Effector memory CD4-positive, alpha-beta T cell (primary cell): ENCODE data around the gene VPS11.

Experiments
- DNase-seq, 3 donors: peaks; one replicate each; pipeline ENCODE4 v3.0.0-alpha.2; 2020
- H3K27ac ChIP-seq: 2 replicates; pipeline ENCODE4 v1.7.0; 2013; ENCODE audit warnings: mild to moderate bottlenecking, low read length, moderate library complexity; ENCODE audit not compliant: insufficient read depth, poor library complexity, severe bottlenecking
- H3K27me3 ChIP-seq: replicated peaks from 2 replicates; pipeline ENCODE4 v1.7.0; 2013; ENCODE audit warnings: mild to moderate bottlenecking, low read length; ENCODE audit not compliant: insufficient read depth, control insufficient read depth, poor library complexity, severe bottlenecking
- H3K36me3 ChIP-seq: 2 replicates; pipeline ENCODE4 v1.7.0; 2013; ENCODE audit warnings: mild to moderate bottlenecking, low read length, moderate library complexity; ENCODE audit not compliant: control insufficient read depth, insufficient read depth
- H3K4me1 ChIP-seq: 2 replicates; pipeline ENCODE4 v1.7.0; 2013; ENCODE audit warnings: low read length, mild to moderate bottlenecking; ENCODE audit not compliant: control insufficient read depth, insufficient read depth, poor library complexity, severe bottlenecking
- H3K4me3 ChIP-seq: 2 replicates; pipeline ENCODE4 v1.7.0; 2013; ENCODE audit warnings: low read length, low read depth, mild to moderate bottlenecking; ENCODE audit not compliant: insufficient read depth, poor library complexity, severe bottlenecking
- H3K9me3 ChIP-seq: 2 replicates; pipeline ENCODE4 v1.7.0; 2013; ENCODE audit warnings: mild to moderate bottlenecking, low read length, moderate library complexity; ENCODE audit not compliant: control insufficient read depth
- total RNA-seq, 3 donors: gene quantifications; one replicate each; lab custom pipeline; 2026; lab: John Stamatoyannopoulos, UW

The VPS11 gene
- 73.8 to 88.9 (median 86.6) reads per million in 3 donors for total RNA-seq

DNA sequence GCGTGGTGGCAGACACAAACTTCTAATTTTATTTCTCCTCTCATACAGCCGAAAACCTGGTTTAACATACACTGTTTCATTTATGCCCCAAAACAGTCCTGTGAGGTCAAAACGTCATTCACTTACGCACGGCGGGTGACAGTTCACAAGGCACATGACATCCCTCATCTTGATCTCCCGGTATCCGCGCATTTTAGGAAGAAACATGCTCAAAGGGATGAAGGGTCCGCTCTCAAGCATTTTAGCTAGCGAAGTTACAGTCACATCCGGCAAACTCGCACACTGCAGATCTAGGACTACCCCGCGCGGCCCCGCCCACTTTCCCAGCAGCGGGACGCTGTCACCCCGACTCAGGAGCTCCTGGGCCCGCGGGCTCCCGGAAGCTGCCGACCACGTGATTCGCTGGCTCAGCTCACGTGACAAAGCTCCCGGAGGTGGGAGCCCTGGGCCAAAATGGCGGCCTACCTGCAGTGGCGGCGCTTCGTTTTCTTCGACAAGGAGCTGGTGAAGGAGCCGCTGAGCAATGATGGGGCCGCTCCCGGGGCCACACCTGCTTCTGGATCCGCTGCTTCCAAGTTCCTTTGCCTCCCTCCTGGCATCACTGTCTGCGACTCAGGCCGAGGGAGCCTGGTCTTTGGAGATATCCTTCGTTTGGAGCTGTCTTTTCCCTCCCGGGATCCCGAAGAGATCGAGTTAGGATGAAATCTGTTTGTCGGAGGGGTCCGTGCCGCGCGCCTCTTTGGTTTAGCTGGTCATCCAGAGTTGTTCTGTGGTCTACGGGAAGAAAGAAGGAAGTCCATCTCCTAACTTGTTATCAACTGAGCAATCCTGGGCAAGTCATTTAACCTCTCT lies at the start of gene VPS11:
TSS of gene VPS11 (plus strand) at position 448 of the 852 bp plus-strand sequence. CDS start at position 454, 6 bp downstream.
- H3K9me3 ChIP-seq: no peaks in the 10 kb centered on the region
- H3K27ac ChIP-seq: peak within 1 kb of the TSS; percentile 89
- peak within 1 kb of the TSS; percentile 68 for H3K4me3 ChIP-seq
- peak; percentile 96 to 98 (median 96) for DNase-seq
- no peaks in the 10 kb centered on the region for H3K27me3 ChIP-seq
- peaks cover 20% of the 10 kb centered on the region for H3K36me3 ChIP-seq
- peaks cover 11% of the 10 kb centered on the region for H3K4me1 ChIP-seq

DNA sequence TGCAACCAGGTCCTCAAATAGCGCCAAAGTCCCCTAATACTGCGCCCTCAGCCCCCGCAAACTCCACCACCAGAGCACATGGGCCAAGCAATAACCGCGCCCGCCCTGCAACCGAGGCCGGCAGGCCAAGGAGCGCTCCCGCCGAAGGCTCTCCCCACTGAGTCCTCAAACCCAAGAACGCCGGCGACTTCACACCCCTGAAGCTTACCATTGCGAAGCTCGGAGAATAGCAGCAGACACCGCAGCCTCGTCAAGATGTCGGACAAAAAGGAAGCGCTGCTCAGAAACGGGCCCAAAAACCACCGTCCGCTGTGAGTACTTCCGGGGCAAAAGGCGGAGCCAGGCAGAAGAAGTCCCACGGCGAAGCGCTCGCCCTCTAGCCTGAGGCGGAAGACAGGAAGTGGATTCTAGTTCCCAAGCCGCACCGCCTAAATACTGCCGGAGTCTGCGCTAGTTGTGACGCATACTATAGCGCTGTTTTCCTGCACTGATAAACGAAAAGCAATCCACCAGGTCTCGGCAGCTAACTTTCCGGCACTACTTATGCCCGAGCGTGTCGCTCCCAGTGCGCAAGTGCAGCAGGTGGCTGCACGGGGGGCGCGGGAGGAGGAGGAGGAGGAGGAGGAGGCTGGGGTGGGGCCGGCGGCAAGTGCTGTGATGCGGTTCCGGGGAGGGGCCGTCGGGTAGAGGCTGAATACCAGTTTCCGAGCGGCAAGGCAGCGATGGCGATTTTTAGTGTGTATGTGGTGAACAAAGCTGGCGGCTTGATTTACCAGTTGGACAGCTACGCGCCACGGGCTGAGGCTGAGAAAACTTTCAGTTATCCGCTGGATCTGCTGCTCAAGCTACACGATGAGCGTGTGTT lies 49.3 kb upstream of the VPS11 start, which contains the start of the genes RPS25 and TRAPPC4:
TSS of gene RPS25 (minus strand) at position 270 of the 865 bp plus-strand sequence. CDS start at position 211, 59 bp downstream.
TSS of gene TRAPPC4 (plus strand) at position 693 of the 865 bp plus-strand sequence. CDS start at position 723, 30 bp downstream.
- Histone ChIP-seq H3K4me1 (peaks cover 19% of the 10 kb centered on the region), H3K36me3 (peaks cover 50% of the 10 kb centered on the region), H3K4me3 (peak within 1 kb of the TSS; percentile 81), H3K27ac (peak within 1 kb of the TSS; percentile 95), H3K27me3 (no peaks in the 10 kb centered on the region), H3K9me3 (no peaks in the 10 kb centered on the region)
- peak; percentile 88 to 94 (median 93) for DNase-seq

DNA sequence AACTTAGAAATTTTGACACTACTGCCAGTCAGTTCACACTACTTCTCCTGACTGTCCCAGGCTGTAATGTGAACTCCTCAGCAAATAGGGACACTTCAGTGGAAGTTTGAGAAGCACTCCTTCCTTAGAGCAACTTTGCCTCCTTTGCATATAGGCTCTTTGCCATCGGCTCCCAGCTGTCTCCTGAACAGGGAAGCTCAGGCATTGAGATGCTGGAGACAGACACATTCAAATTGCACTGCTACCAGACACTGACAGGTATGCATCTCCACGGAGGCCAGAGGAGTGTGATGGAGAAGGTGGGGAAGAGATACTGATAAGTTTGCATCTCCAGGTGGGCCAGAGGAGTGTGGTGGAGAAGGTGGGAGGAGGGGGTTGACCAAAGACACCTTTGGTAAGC lies 47.6 kb upstream of the VPS11 start:
- Histone ChIP-seq H3K27ac (peak overlapping the region; percentile 95), H3K9me3 (no peaks in the 10 kb centered on the region), H3K27me3 (no peaks in the 10 kb centered on the region), H3K4me3 (no peak overlapping the region), H3K4me1 (peaks cover 19% of the 10 kb centered on the region), H3K36me3 (peaks cover 52% of the 10 kb centered on the region)
- no peak for DNase-seq

DNA sequence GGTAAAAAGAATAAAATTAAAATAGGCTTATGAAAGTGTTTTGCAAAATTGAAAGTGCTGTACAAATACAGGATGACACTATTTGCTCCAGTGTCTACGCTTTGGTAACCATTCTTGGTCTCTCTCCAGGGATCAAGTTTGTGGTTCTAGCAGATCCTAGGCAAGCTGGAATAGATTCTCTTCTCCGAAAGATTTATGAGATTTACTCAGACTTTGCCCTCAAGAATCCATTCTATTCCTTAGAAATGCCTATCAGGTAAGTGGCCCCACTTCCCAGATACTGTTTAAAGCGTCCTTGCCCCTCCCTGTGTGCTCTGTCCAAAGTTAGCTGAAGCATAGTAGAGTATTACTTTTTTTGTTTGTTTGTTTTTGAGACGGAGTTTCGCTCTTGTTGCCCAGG lies 46.0 kb upstream of the VPS11 start:
- Histone ChIP-seq H3K36me3 (peaks cover 51% of the 10 kb centered on the region), H3K9me3 (no peaks in the 10 kb centered on the region), H3K4me3 (no peak overlapping the region), H3K4me1 (peaks cover 16% of the 10 kb centered on the region), H3K27ac (no peak overlapping the region), H3K27me3 (no peaks in the 10 kb centered on the region)
- DNase-seq: no peak

DNA sequence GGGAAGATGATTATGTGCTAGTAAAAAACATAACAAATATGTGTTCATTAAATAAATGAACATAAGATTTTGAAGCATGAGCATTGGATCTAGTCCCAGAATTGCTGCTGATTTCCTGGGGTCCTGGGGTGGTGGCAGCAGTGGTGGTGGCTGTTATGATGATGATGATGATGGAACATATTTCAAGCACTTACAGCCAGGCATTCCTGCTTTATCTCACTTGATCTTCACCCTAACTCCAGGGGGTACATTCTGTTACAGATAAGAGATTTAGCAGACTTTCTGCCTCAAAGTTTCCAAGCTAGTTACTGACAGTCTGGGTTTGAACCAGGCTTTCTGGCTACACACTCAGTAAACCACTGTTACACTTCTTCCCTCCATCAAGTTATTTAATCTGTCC lies 43.9 kb upstream of the VPS11 start:
- Histone ChIP-seq H3K4me3 (no peak overlapping the region), H3K9me3 (no peaks in the 10 kb centered on the region), H3K4me1 (peaks cover 13% of the 10 kb centered on the region), H3K27me3 (no peaks in the 10 kb centered on the region), H3K36me3 (peaks cover 49% of the 10 kb centered on the region), H3K27ac (no peak overlapping the region)
- no peak for DNase-seq

DNA sequence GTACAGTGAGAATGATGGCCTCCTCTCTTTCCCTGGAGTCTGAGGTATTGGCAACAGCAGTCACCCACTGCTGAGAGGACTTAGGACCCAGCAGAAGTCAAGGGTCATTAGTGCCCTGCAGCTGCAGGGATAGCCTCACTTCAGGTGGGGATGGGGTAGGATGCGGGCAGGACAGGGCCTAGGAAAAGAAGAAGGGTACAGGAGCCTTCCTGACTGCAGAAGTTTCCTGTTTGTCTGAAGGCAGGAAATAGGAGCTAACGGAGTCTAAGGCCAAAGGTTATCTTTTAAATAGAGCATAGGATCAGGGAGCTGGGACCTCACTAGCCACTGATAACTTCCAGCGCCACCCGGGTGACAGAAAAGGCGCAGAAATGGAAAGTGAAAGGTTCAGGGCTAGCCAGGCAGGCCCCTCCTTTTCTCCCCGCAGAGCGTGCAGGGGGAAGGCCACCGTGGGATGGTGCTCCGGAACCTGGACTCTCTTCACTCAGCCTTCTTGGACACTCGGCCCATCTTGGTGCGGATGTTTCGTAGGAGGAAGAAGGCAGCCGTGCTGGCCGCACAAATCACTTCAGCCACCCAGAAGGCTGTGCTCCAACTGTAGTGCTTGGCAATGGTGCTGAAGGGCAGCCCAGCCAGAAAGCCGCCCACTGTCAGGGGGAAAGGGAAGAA lies 43.1 kb upstream of the VPS11 start:
- Histone ChIP-seq H3K4me3 (no peak overlapping the region), H3K27ac (no peak overlapping the region), H3K4me1 (peaks cover 21% of the 10 kb centered on the region), H3K9me3 (no peaks in the 10 kb centered on the region), H3K27me3 (no peaks in the 10 kb centered on the region), H3K36me3 (peaks cover 49% of the 10 kb centered on the region)
- DNase-seq: no peak

DNA sequence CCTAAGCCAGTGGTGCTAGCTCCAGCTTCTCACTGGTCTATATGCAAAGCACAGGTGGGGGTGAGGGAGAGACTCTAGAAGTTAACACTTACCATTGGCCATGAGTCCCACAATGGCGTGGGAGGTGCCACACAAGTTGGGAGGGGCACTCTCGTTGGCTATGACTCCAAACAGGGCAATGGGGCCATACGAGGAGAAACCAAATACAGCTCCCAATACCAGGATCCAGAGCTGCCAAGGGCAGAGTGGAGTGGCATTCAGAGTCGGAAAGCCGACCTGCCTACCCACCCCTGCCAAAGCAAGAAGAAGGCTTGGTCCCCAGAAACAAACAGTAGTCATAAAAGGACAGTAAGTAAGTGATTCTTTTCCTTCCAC lies 42.5 kb upstream of the VPS11 start:
- Histone ChIP-seq H3K9me3 (no peaks in the 10 kb centered on the region), H3K27ac (no peak overlapping the region), H3K36me3 (peaks cover 49% of the 10 kb centered on the region), H3K4me1 (peaks cover 21% of the 10 kb centered on the region), H3K27me3 (no peaks in the 10 kb centered on the region), H3K4me3 (no peak overlapping the region)
- no peak for DNase-seq

DNA sequence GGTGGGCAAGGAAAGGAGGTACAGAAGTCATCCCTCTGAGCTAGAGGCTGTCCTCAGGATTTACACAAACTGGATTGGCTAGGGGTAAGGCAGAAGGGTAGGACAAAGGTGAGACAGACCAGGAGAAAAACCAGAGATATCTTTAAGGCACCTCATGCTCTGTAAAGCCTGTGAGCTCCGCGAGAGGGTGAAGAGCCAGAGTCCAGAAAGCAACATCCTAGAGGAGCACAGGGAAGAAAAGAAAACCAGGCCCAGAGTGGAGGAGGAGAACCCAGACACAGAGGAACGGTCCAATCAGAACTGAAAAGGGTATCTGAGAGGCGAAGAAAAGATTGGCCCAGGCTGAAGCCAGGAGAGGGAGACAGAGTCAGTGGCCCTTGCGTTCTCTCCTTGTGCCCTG lies 42.1 kb upstream of the VPS11 start:
- H3K4me1 ChIP-seq: peaks cover 23% of the 10 kb centered on the region
- H3K9me3 ChIP-seq: no peaks in the 10 kb centered on the region
- DNase-seq: no peak
- no peak overlapping the region for H3K27ac ChIP-seq
- no peaks in the 10 kb centered on the region for H3K27me3 ChIP-seq
- H3K4me3 ChIP-seq: no peak overlapping the region
- peaks cover 49% of the 10 kb centered on the region for H3K36me3 ChIP-seq

DNA sequence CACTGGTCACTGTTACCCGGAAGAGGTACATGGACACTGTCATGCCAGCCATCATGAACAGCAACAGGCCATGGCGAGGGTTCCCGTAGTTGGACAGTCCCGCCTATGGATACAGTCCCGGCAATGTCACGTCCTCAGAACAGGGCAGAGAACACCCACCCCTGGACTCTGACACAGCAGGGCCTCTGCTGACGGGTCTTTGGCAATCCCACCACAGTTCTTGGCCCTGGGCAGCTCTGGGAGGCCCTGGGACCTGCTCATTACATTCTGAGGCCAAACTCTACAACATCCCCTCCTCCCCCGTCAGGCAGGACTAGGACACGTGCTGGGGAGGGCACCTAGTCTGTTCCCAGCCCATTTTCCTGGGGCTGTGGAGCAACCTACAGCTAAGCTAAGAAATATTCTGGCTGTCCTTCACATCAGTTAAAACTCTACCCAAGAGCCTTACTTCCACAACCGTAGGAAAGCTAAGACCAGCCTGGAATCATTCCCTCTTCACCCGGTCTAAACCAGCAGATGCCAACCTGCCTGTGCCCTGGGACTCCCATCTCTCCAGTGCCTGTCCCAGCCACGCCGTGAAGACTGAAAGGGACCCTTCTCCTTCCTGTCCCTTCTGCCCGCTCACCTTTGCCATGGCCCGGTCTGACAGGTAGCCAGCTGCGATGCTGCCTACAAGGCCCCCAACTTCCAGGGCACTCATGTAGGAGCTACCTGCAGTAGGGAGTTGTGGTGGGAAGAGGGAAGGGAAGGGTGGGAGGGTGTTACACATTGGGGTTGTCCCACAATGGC lies 41.4 kb upstream of the VPS11 start:
- no peak overlapping the region for H3K4me3 ChIP-seq
- H3K27ac ChIP-seq: no peak overlapping the region
- H3K9me3 ChIP-seq: no peaks in the 10 kb centered on the region
- DNase-seq: no peak
- H3K4me1 ChIP-seq: peaks cover 22% of the 10 kb centered on the region
- H3K27me3 ChIP-seq: no peaks in the 10 kb centered on the region
- peaks cover 48% of the 10 kb centered on the region for H3K36me3 ChIP-seq
